Testis (tissue), 3 donors: Measurements from ENCODE around the gene PPP6R2. TPM values are rescaled to one million over a fixed set of nuclear protein-coding genes. Genes with fewer than 3 reads are reported as not detected.

Source experiments
- DNase-seq: peaks from one replicate; pipeline ENCODE4 v3.0.0-alpha.2; 2019
- H3K27ac ChIP-seq, 2 donors: fragments of 200-600 bp; sonication (generic); one replicate each; pipeline ENCODE4 v1.5.1; 2019
- H3K27me3 ChIP-seq: fragments of 200-600 bp; sonication (generic); one replicate; pipeline ENCODE4 v1.5.1; 2019
- H3K36me3 ChIP-seq: fragments of 200-600 bp; sonication (generic); one replicate; pipeline ENCODE4 v1.5.1; 2017; ENCODE audit warnings: low read depth; ENCODE audit errors: missing control alignments
- H3K4me1 ChIP-seq: fragments of 200-600 bp; sonication (generic); one replicate; pipeline ENCODE4 v1.5.1; 2019
- H3K4me3 ChIP-seq, 2 donors: fragments of 200-600 bp; sonication (generic); one replicate each; pipeline ENCODE4 v1.5.1; 2017 to 2019
- H3K9me3 ChIP-seq: fragments of 200-600 bp; sonication (generic); one replicate; pipeline ENCODE4 v1.5.1; 2017
- CTCF ChIP-seq, 3 experiments: fragments of 450-650 bp in 2 of 3; fragments of 200-600 bp in 1 of 3; sonication (generic) in 1 of 3; IDR thresholded peaks; one replicate each; pipeline ENCODE4 v1.5.1; 2016 to 2019; ENCODE audit warnings: antibody characterized with exemption in 3 of 3, mild to moderate bottlenecking in 2 of 3, moderate library complexity in 1 of 3
- POLR2A ChIP-seq: fragments of 450-650 bp; IDR thresholded peaks from one replicate; pipeline ENCODE4 v1.6.1; 2017; ENCODE audit warnings: antibody characterized with exemption, mild to moderate bottlenecking, moderate library complexity
- WGBS, 2 donors: methylation state at CpG; one replicate each; pipeline ENCODE4 v1.1.5; 2018; 5-methylcytosine and 5-hydroxymethylcytosine counted together
- intact Hi-C: fragments of 100-400 bp; cut with DNase I; formaldehyde crosslinking; loops from one replicate; pipeline ENCODE4 v1.15.1; 2023; ENCODE audit warnings: low total_unique reads
- polyA plus RNA-seq: library from polyadenylated mRNA; stranded (reverse); fragments of 350-450 nt; fragmentation: Illumina TruSeq; extraction: RNeasy Lipid Tissue Mini Kit (QIAGEN cat#74804); gene quantifications from one replicate; pipeline ENCODE4 v1.2.3, GENCODE V29; 2014; ENCODE audit warnings: low read depth, low replicate concordance; ENCODE audit not compliant: insufficient read depth
- total RNA-seq, 2 donors: library from RNA; depleted of rRNA; stranded (reverse); fragments of >200 nt; gene quantifications; one replicate each; pipeline ENCODE4 v1.2.3, GENCODE V29; 2016

Gene PPP6R2
- total and polyA plus RNA-seq, 3 donors from 2014 or later: 123 to 142 (median 138) TPM

- TF ChIP-seq POLR2A (no peak), CTCF (IDR thresholded peaks at IDR 0.05) (no peak)
- WGBS, 2 donors: 76 to 85% methylated on average over 12 of the region's 12 CpGs
- Histone ChIP-seq H3K27ac (no peak overlapping the region), H3K4me3 (no peak overlapping the region), H3K9me3 (no peaks in the 10 kb centered on the region), H3K27me3 (no peaks in the 10 kb centered on the region), H3K36me3 (no peaks in the 10 kb centered on the region), H3K4me1 (no peaks in the 10 kb centered on the region)
- no peak for DNase-seq
- intact Hi-C loops: no loop called here
Observed at GRCh38 chr22:50420581-50420980, 77.5 kb downstream of the PPP6R2 start.

GRCh38 chr22:50422046-50422445 is 78.9 kb downstream of the PPP6R2 start:
- H3K4me3 ChIP-seq: no peak overlapping the region
- no peak overlapping the region for H3K27ac ChIP-seq
- no peaks in the 10 kb centered on the region for H3K36me3 ChIP-seq
- DNase-seq: no peak
- 94 to 95% methylated on average over 14 of the region's 14 CpGs for WGBS, 2 donors
- intact Hi-C loops: no loop called here
- no peaks in the 10 kb centered on the region for H3K9me3 ChIP-seq
- H3K27me3 ChIP-seq: no peaks in the 10 kb centered on the region
- TF ChIP-seq CTCF (IDR thresholded peaks at IDR 0.05) (no peak), POLR2A (no peak)
- no peaks in the 10 kb centered on the region for H3K4me1 ChIP-seq

- no peaks in the 10 kb centered on the region for H3K36me3 ChIP-seq
- no peaks in the 10 kb centered on the region for H3K9me3 ChIP-seq
- H3K4me1 ChIP-seq: no peaks in the 10 kb centered on the region
- no peaks in the 10 kb centered on the region for H3K27me3 ChIP-seq
- WGBS, 2 donors: 93 to 95% methylated on average over 14 to 21 of the region's 21 CpGs
- no peak for TF ChIP-seq POLR2A
- TF ChIP-seq CTCF (IDR thresholded peaks at IDR 0.05): no peak
- intact Hi-C loops: no loop called here
- no peak for DNase-seq
- no peak overlapping the region for H3K4me3 ChIP-seq
- H3K27ac ChIP-seq: no peak overlapping the region
Observed at GRCh38 chr22:50422961-50423815, 80.1 kb downstream of the PPP6R2 start.

- no peaks in the 10 kb centered on the region for H3K36me3 ChIP-seq
- no peaks in the 10 kb centered on the region for H3K27me3 ChIP-seq
- H3K9me3 ChIP-seq: no peaks in the 10 kb centered on the region
- no peak overlapping the region for H3K27ac ChIP-seq
- no peak for DNase-seq
- no peaks in the 10 kb centered on the region for H3K4me1 ChIP-seq
- TF ChIP-seq POLR2A: no peak
- TF ChIP-seq CTCF (IDR thresholded peaks at IDR 0.05): no peak
- no peak overlapping the region for H3K4me3 ChIP-seq
- intact Hi-C loops: no loop called here
- 92 to 98% methylated on average over 6 to 14 of the region's 14 CpGs for whole genome bisulfite sequencing, 2 donors
Observed at GRCh38 chr22:50423956-50424355, 80.8 kb downstream of the PPP6R2 start.
